ENCODE results near the gene PTPRH.

Gene PTPRH

GRCh38 chr19:55169136-55169535 is 40.2 kb downstream of the PTPRH start:
- DNase-seq (ENCODE audit: low spot score): no peak
- Histone ChIP-seq H3K27me3 (ENCODE audit: insufficient read depth, poor library complexity, severe bottlenecking) (no peaks in the 10 kb centered on the region), H3K9me3 (ENCODE audit: severe bottlenecking) (no peaks in the 10 kb centered on the region), H3K4me1 (ENCODE audit: insufficient read depth, poor library complexity, severe bottlenecking) (peaks cover 2% of the 10 kb centered on the region), H3K36me3 (ENCODE audit: low read depth) (no peaks in the 10 kb centered on the region), H3K27ac (ENCODE audit: poor library complexity, severe bottlenecking) (no peak overlapping the region), H3K4me3 (ENCODE audit: severe bottlenecking) (no peak overlapping the region)
- ATAC-seq (ENCODE audit: low read depth): no peak
- no peak for TF ChIP-seq CTCF (IDR thresholded peaks at IDR 0.05; ENCODE audit: poor library complexity, severe bottlenecking)

GRCh38 chr19:55166530-55167268 is 42.6 kb downstream of the PTPRH start, which contains the start of gene DNAAF3:
Gene DNAAF3 (minus strand): TSS chr19:55166613. CDS start chr19:55166413, 200 bp downstream.
- H3K9me3 ChIP-seq (ENCODE audit: severe bottlenecking): no peaks in the 10 kb centered on the region
- peak; percentile 97 for ATAC-seq (ENCODE audit: low read depth)
- peak within 1 kb of the TSS; percentile 54 for H3K27ac ChIP-seq (ENCODE audit: poor library complexity, severe bottlenecking)

DNA sequence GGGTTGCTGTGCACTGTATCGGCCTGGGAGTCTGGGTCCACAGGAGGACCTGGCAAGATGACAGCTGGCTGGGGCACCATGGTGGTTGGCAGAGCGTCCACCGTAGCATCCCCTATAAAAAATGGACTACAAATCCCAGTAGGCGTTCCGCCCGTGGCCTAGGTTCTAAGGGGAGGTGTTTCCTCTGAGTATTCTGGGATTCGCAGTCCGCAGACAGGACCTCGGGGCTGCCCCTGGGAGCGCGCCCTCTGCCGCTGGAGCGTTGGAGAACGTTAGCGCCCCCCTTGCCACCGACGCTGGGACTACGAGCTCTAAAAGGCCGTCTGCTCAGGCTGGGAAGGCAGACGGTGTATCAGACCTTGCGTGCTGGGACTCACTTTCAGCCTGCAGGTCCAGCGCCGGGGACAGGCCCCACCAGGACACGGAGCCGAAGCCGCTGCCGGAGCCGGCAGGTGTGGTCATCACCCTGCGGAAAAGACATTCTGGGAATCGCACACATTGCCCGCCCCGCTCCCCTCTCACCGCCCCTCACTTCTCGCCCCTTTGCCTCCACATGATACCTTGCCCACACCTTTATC is 43.3 kb downstream of the PTPRH start:
- no peaks in the 10 kb centered on the region for H3K4me1 ChIP-seq (ENCODE audit: insufficient read depth, poor library complexity, severe bottlenecking)
- H3K36me3 ChIP-seq (ENCODE audit: low read depth): no peaks in the 10 kb centered on the region
- ATAC-seq (ENCODE audit: low read depth): peak; percentile 69
- peak overlapping the region; percentile 41 for H3K4me3 ChIP-seq (ENCODE audit: severe bottlenecking)
- peak; percentile 89 for TF ChIP-seq CTCF (IDR thresholded peaks at IDR 0.05; ENCODE audit: poor library complexity, severe bottlenecking)
- no peaks in the 10 kb centered on the region for H3K9me3 ChIP-seq (ENCODE audit: severe bottlenecking)
- H3K27me3 ChIP-seq (ENCODE audit: insufficient read depth, poor library complexity, severe bottlenecking): no peaks in the 10 kb centered on the region
- no peak for DNase-seq (ENCODE audit: low spot score)
- H3K27ac ChIP-seq (ENCODE audit: poor library complexity, severe bottlenecking): peak overlapping the region; percentile 54

More at GRCh38 chr19:55166530-55167268, 42.6 kb downstream of the PTPRH start, which contains the start of gene DNAAF3:
- peak; percentile 97 for DNase-seq (ENCODE audit: low spot score)
- Histone ChIP-seq H3K4me3 (ENCODE audit: severe bottlenecking) (peak within 1 kb of the TSS; percentile 41), H3K4me1 (ENCODE audit: insufficient read depth, poor library complexity, severe bottlenecking) (no peaks in the 10 kb centered on the region), H3K27me3 (ENCODE audit: insufficient read depth, poor library complexity, severe bottlenecking) (no peaks in the 10 kb centered on the region), H3K36me3 (ENCODE audit: low read depth) (no peaks in the 10 kb centered on the region)
- peak; percentile 8 for TF ChIP-seq CTCF (IDR thresholded peaks at IDR 0.05; ENCODE audit: poor library complexity, severe bottlenecking)

- Histone ChIP-seq H3K4me1 (ENCODE audit: insufficient read depth, poor library complexity, severe bottlenecking) (peaks cover 18% of the 10 kb centered on the region), H3K36me3 (ENCODE audit: low read depth) (no peaks in the 10 kb centered on the region), H3K4me3 (ENCODE audit: severe bottlenecking) (no peak overlapping the region), H3K9me3 (ENCODE audit: severe bottlenecking) (no peaks in the 10 kb centered on the region), H3K27me3 (ENCODE audit: insufficient read depth, poor library complexity, severe bottlenecking) (no peaks in the 10 kb centered on the region), H3K27ac (ENCODE audit: poor library complexity, severe bottlenecking) (no peak overlapping the region)
- ATAC-seq (ENCODE audit: low read depth): no peak
- no peak for DNase-seq (ENCODE audit: low spot score)
- no peak for TF ChIP-seq CTCF (IDR thresholded peaks at IDR 0.05; ENCODE audit: poor library complexity, severe bottlenecking)
These were observed 47.6 kb downstream of the PTPRH start for GRCh38 chr19:55161571-55162322.

All from RWPE2 (cell line).